OCI-LY3 (cell line): Measurements from ENCODE around the gene GLMN.
A peak's percentile ranks its signal among the peaks of the same experiment; 100 is the strongest.

ENCODE experiments used
- H2AFZ ChIP-seq: fragments of 200-600, 300-600 bp; shearing (Covaris generic); 2 replicates; pipeline ENCODE4 v1.6.0; 2014; ENCODE audit warnings: antibody characterized with exemption, low read depth, low read length
- H3K27ac ChIP-seq: fragments of 200-600, 300-600 bp; sonication (generic); 2 replicates; pipeline ENCODE4 v1.5.1; 2014; ENCODE audit warnings: mild to moderate bottlenecking, low read length, moderate library complexity, mixed read lengths
- H3K27me3 ChIP-seq: fragments of 200-600, 300-600 bp; sonication (generic); 2 replicates; pipeline ENCODE4 v1.6.1; 2014; ENCODE audit warnings: low read depth, low read length, mixed read lengths
- H3K36me3 ChIP-seq: fragments of 200-600, 300-600 bp; sonication (generic); replicated peaks from 2 replicates; pipeline ENCODE3; 2014; ENCODE audit warnings: low read depth, low read length, mixed read lengths
- H3K4me1 ChIP-seq: fragments of 300-600, 200-600 bp; sonication (generic); 2 replicates; pipeline ENCODE4 v1.6.1; 2014; ENCODE audit warnings: low read length, mixed read lengths
- H3K4me2 ChIP-seq: fragments of 200-600, 300-600 bp; sonication (generic); 2 replicates; pipeline ENCODE4 v1.6.1; 2014; ENCODE audit warnings: low read length, mixed read lengths
- H3K4me3 ChIP-seq: fragments of 300-600, 200-600 bp; sonication (generic); 2 replicates; pipeline ENCODE4 v1.5.1; 2014; ENCODE audit warnings: antibody characterized with exemption, mild to moderate bottlenecking, low read length, moderate library complexity
- H3K79me2 ChIP-seq: fragments of 300-600, 200-600 bp; shearing (Covaris generic); 2 replicates; pipeline ENCODE4 v1.6.1; 2014; ENCODE audit warnings: mild to moderate bottlenecking, low read length, mixed read lengths
- H3K9ac ChIP-seq: fragments of 300-600, 200-600 bp; shearing (Covaris generic); 2 replicates; pipeline ENCODE4 v1.6.0; 2014; ENCODE audit warnings: mild to moderate bottlenecking, low read length, moderate library complexity
- H3K9me3 ChIP-seq: fragments of 200-600, 300-600 bp; shearing (Covaris generic); 2 replicates; pipeline ENCODE4 v1.6.1; 2014; ENCODE audit warnings: low read length, mixed read lengths; ENCODE audit not compliant: insufficient read depth
- H4K20me1 ChIP-seq: fragments of 200-600, 300-600 bp; sonication (generic); 2 replicates; pipeline ENCODE4 v1.6.1; 2016; ENCODE audit warnings: low read length, mixed read lengths; ENCODE audit not compliant: insufficient read depth
- CTCF ChIP-seq: fragments of 200-600, 300-600 bp; sonication (generic); IDR thresholded peaks from 2 replicates; pipeline ENCODE4 v1.5.1; 2014; ENCODE audit warnings: antibody characterized with exemption, low read length, low read depth
- EZH2phosphoT487 ChIP-seq: fragments of 200-600 bp; shearing (Covaris generic); IDR thresholded peaks from 2 replicates; pipeline ENCODE4 v1.6.1; 2018; ENCODE audit warnings: antibody characterized with exemption, mixed run types, low read depth

GLMN gene, protein sequence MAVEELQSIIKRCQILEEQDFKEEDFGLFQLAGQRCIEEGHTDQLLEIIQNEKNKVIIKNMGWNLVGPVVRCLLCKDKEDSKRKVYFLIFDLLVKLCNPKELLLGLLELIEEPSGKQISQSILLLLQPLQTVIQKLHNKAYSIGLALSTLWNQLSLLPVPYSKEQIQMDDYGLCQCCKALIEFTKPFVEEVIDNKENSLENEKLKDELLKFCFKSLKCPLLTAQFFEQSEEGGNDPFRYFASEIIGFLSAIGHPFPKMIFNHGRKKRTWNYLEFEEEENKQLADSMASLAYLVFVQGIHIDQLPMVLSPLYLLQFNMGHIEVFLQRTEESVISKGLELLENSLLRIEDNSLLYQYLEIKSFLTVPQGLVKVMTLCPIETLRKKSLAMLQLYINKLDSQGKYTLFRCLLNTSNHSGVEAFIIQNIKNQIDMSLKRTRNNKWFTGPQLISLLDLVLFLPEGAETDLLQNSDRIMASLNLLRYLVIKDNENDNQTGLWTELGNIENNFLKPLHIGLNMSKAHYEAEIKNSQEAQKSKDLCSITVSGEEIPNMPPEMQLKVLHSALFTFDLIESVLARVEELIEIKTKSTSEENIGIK

DNA sequence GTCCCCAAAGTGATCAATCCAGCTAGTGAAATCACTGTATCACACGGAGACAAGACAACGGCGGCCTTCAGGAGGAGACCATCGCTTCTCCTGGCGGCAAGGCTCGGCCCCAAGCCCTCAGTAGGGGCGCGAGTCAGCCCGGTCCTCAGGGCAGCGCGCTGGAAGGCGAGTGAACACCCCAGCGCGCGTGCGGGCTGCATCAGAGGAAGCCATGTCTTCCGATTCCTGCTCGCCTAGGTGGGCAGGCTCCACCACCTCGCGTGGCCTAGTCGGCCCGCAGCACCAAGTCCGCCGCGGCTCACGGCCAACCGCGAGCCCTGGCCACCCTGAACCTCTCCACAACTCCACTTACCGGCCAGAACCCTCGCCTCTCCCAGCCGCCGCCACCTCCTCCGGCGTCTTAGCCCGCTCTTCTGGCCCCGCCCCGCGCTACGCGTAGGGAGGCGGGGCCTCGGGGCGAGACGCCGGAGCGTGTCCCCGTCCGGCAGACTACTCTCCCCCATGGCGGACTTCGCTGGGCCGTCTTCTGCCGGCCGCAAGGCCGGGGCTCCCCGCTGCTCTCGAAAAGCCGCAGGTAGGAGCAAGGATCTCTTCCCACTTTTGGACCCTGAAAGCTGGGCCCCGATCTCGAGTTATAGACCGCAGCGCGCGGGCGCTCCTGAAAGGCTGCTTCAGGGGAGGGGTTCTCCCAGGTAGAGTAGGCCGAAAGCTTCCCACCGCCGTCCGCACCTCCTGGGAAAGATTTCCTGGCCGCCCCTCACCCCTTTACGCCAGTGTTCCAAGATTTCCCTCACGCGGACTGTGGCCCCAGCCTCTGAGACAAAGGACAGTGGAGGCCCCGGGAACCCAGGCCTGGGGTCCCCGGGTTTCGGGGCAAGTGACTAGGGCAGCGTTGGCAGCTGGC is at the start of gene GLMN, which contains the start of gene RPAP2:
GLMN (minus strand) TSS at position 415 of the 904 bp plus-strand sequence. CDS start 988 bp downstream, outside the sequence.
RPAP2 (plus strand) TSS at position 487 of the 904 bp plus-strand sequence; CDS start at position 502, 15 bp downstream.
- Histone ChIP-seq H3K4me3 (peak within 1 kb of the TSS; percentile 95), H3K79me2 (peaks cover 27% of the 10 kb centered on the region), H3K36me3 (peaks cover 11% of the 10 kb centered on the region), H3K4me2 (peak within 1 kb of the TSS; percentile 79), H3K4me1 (peaks cover 9% of the 10 kb centered on the region; the same call in 1 of the 2 replicates), H3K9me3 (no peaks in the 10 kb centered on the region), H3K27ac (peak within 1 kb of the TSS; percentile 75), H3K9ac (peak within 1 kb of the TSS; percentile 87), H4K20me1 (no peaks in the 10 kb centered on the region), H3K27me3 (no peaks in the 10 kb centered on the region), H2AFZ (peak within 1 kb of the TSS; percentile 92)
- TF ChIP-seq EZH2phosphoT487: no peak
- no peak; the same call in 1 of the 2 replicates for TF ChIP-seq CTCF

- TF ChIP-seq EZH2phosphoT487: no peak
- no peak for TF ChIP-seq CTCF
- no peaks in the 10 kb centered on the region for H3K9me3 ChIP-seq
- H3K9ac ChIP-seq: no peak overlapping the region
- H4K20me1 ChIP-seq: no peaks in the 10 kb centered on the region
- H3K4me2 ChIP-seq: no peak overlapping the region
- H3K79me2 ChIP-seq: no peaks in the 10 kb centered on the region
- no peak overlapping the region for H3K4me3 ChIP-seq
- peaks cover 10% of the 10 kb centered on the region for H3K4me1 ChIP-seq
- no peak overlapping the region for H2AFZ ChIP-seq
- H3K36me3 ChIP-seq: peaks cover 5% of the 10 kb centered on the region
- no peaks in the 10 kb centered on the region for H3K27me3 ChIP-seq
- H3K27ac ChIP-seq: no peak overlapping the region
Observed at GRCh38 chr1:92346866-92347640, 48.3 kb upstream of the GLMN start.

DNA sequence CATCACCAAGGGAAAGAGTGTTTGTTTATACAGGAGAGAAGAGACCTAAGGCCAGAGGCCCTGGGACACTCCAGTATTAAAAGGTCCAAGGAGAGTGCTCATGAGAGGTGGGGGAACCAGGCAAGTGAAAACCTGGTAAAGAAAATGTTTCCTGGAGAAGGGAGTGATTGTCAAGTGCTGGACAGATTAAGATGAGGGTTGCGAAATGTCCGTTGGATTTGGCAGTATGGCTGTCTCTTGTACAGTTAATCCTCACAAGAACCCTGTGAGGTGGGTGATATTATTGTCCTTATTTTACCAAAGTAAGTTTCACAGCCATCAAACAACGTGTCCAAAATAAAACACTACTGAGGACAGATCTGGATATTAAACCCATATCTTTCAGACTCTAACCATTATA is 44.3 kb upstream of the GLMN start:
- H3K36me3 ChIP-seq: peaks cover 2% of the 10 kb centered on the region

More for the DNA sequence above, 44.3 kb upstream of the GLMN start:
- H3K9me3 ChIP-seq: no peaks in the 10 kb centered on the region
- H3K27me3 ChIP-seq: no peaks in the 10 kb centered on the region
- H3K4me1 ChIP-seq: peaks cover 2% of the 10 kb centered on the region
- TF ChIP-seq CTCF: no peak
- no peak for TF ChIP-seq EZH2phosphoT487
- H2AFZ ChIP-seq: no peak overlapping the region
- no peaks in the 10 kb centered on the region for H4K20me1 ChIP-seq
- H3K4me3 ChIP-seq: no peak overlapping the region
- no peak overlapping the region for H3K4me2 ChIP-seq
- H3K27ac ChIP-seq: no peak overlapping the region
- no peak overlapping the region for H3K9ac ChIP-seq
- H3K79me2 ChIP-seq: no peaks in the 10 kb centered on the region
